ENCODE results near the gene QSOX1.

QSOX1 gene

GRCh38 chr1:180195401-180195800 is 40.7 kb downstream of the QSOX1 start:
- Histone ChIP-seq H3K36me3 (ENCODE audit: low read length) (no peaks in the 10 kb centered on the region), H2AFZ (ENCODE audit: low read depth, low read length, severe bottlenecking) (no peak overlapping the region), H4K20me1 (ENCODE audit: low read depth, low read length) (no peaks in the 10 kb centered on the region), H3K4me2 (ENCODE audit: low read depth, low read length, poor library complexity, severe bottlenecking) (no peak overlapping the region), H3K9me3 (ENCODE audit: insufficient read depth, low read length) (no peaks in the 10 kb centered on the region), H3K27ac (ENCODE audit: low read depth, low read length) (no peak overlapping the region), H3F3A (ENCODE audit: insufficient read depth) (no peaks in the 10 kb centered on the region), H3K27me3 (ENCODE audit: low read length) (no peaks in the 10 kb centered on the region), H3K9ac (ENCODE audit: low read length) (no peak overlapping the region), H3K9me2 (replicated peaks; ENCODE audit: insufficient read depth, low read length) (no peaks in the 10 kb centered on the region), H3K4me3 (ENCODE audit: insufficient read depth, low read length, poor library complexity, severe bottlenecking) (no peak overlapping the region), H3K79me2 (ENCODE audit: insufficient read depth, low read length) (no peaks in the 10 kb centered on the region)
- TF ChIP-seq EZH2phosphoT487 (conservative IDR thresholded peaks at IDR 0.05; ENCODE audit: low read length) (no peak), CTCF (IDR thresholded peaks at IDR 0.05; ENCODE audit: insufficient read depth, low read length, poor library complexity, severe bottlenecking) (no peak)

- H3K27me3 ChIP-seq (ENCODE audit: low read length) = no peaks in the 10 kb centered on the region
- H3K4me3 ChIP-seq (ENCODE audit: insufficient read depth, low read length, poor library complexity, severe bottlenecking) = no peak overlapping the region
- H3K9me2 ChIP-seq (replicated peaks; ENCODE audit: insufficient read depth, low read length) = no peaks in the 10 kb centered on the region
- H3K4me2 ChIP-seq (ENCODE audit: low read depth, low read length, poor library complexity, severe bottlenecking) = no peak overlapping the region
- no peak overlapping the region for H2AFZ ChIP-seq (ENCODE audit: low read depth, low read length, severe bottlenecking)
- H3K27ac ChIP-seq (ENCODE audit: low read depth, low read length) = no peak overlapping the region
- H3F3A ChIP-seq (ENCODE audit: insufficient read depth) = no peaks in the 10 kb centered on the region
- no peak overlapping the region for H3K9ac ChIP-seq (ENCODE audit: low read length)
- H3K79me2 ChIP-seq (ENCODE audit: insufficient read depth, low read length) = no peaks in the 10 kb centered on the region
- TF ChIP-seq EZH2phosphoT487 (conservative IDR thresholded peaks at IDR 0.05; ENCODE audit: low read length) (no peak), CTCF (IDR thresholded peaks at IDR 0.05; ENCODE audit: insufficient read depth, low read length, poor library complexity, severe bottlenecking) (no peak)
- no peaks in the 10 kb centered on the region for H3K36me3 ChIP-seq (ENCODE audit: low read length)
- no peaks in the 10 kb centered on the region for H4K20me1 ChIP-seq (ENCODE audit: low read depth, low read length)
- H3K9me3 ChIP-seq (ENCODE audit: insufficient read depth, low read length) = no peaks in the 10 kb centered on the region
Observed at GRCh38 chr1:180195916-180196315, 41.2 kb downstream of the QSOX1 start.

GRCh38 chr1:180196436-180197003 is 41.9 kb downstream of the QSOX1 start:
- H3K79me2 ChIP-seq (ENCODE audit: insufficient read depth, low read length) = no peaks in the 10 kb centered on the region
- H3K36me3 ChIP-seq (ENCODE audit: low read length) = no peaks in the 10 kb centered on the region
- TF ChIP-seq EZH2phosphoT487 (conservative IDR thresholded peaks at IDR 0.05; ENCODE audit: low read length) (no peak), CTCF (IDR thresholded peaks at IDR 0.05; ENCODE audit: insufficient read depth, low read length, poor library complexity, severe bottlenecking) (no peak)
- no peaks in the 10 kb centered on the region for H3K9me2 ChIP-seq (replicated peaks; ENCODE audit: insufficient read depth, low read length)
- H4K20me1 ChIP-seq (ENCODE audit: low read depth, low read length) = no peaks in the 10 kb centered on the region
- no peaks in the 10 kb centered on the region for H3F3A ChIP-seq (ENCODE audit: insufficient read depth)
- no peak overlapping the region for H3K4me2 ChIP-seq (ENCODE audit: low read depth, low read length, poor library complexity, severe bottlenecking)
- no peak overlapping the region for H3K9ac ChIP-seq (ENCODE audit: low read length)
- H3K27me3 ChIP-seq (ENCODE audit: low read length) = no peaks in the 10 kb centered on the region
- no peak overlapping the region for H3K27ac ChIP-seq (ENCODE audit: low read depth, low read length)
- no peak overlapping the region for H2AFZ ChIP-seq (ENCODE audit: low read depth, low read length, severe bottlenecking)
- no peaks in the 10 kb centered on the region for H3K9me3 ChIP-seq (ENCODE audit: insufficient read depth, low read length)
- no peak overlapping the region for H3K4me3 ChIP-seq (ENCODE audit: insufficient read depth, low read length, poor library complexity, severe bottlenecking)

Data from SU-DHL-6 (cell line).